HEK293T (cell line): ENCODE results near the gene ADAMTS17.

Source experiments
- CTBP1 ChIP-seq: fragments of 450-650 bp; IDR thresholded peaks from 2 replicates; pipeline ENCODE4 v1.6.1; 2016; ENCODE audit warnings: borderline replicate concordance
- FOXK2 ChIP-seq: fragments of 450-650 bp; IDR thresholded peaks from 2 replicates; pipeline ENCODE4 v1.6.1; 2016; ENCODE audit warnings: mild to moderate bottlenecking
- FOXM1 ChIP-seq: fragments of 450-650 bp; IDR thresholded peaks from 2 replicates; pipeline ENCODE4 v1.6.1; 2017; ENCODE audit warnings: mild to moderate bottlenecking, borderline replicate concordance
- L3MBTL2 ChIP-seq: fragments of 450-650 bp; conservative IDR thresholded peaks from 2 replicates; pipeline ENCODE4 v1.6.1; 2016; ENCODE audit warnings: mild to moderate bottlenecking
- SP1 ChIP-seq: fragments of 450-650 bp; IDR thresholded peaks from 2 replicates; pipeline ENCODE4 v1.6.1; 2017
- TF ChIP-seq, protein P1 (sequence below): fragments of 450-650 bp; IDR thresholded peaks from 2 replicates; pipeline ENCODE4 v1.6.1; 2016

DNA sequence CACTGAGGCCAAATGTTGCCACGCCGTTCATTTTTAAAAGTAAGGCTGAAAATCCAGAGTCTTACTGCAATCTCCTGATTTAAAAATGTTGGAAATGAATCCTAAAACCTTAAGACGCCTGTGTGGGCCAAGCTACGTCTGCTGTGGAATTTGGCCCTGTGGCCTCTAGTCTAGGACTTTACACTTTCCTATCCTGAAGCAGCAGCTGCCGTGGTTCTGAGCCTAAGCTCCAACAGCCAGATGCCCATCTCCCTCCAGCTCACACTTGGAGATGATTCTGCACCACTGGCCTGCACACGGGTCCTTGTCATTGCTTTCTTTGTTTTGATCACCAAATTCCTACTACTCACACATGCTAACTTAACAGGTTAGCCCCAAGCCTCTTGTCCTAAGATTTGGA lies 322.2 kb downstream of the ADAMTS17 start:
- TF ChIP-seq, protein P1, sequence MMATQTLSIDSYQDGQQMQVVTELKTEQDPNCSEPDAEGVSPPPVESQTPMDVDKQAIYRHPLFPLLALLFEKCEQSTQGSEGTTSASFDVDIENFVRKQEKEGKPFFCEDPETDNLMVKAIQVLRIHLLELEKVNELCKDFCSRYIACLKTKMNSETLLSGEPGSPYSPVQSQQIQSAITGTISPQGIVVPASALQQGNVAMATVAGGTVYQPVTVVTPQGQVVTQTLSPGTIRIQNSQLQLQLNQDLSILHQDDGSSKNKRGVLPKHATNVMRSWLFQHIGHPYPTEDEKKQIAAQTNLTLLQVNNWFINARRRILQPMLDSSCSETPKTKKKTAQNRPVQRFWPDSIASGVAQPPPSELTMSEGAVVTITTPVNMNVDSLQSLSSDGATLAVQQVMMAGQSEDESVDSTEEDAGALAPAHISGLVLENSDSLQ = no peak
- TF ChIP-seq L3MBTL2 (no peak), FOXM1 (no peak), FOXK2 (no peak), SP1 (no peak), CTBP1 (no peak)
